DMS153 treated with DMSO at 0.1 percent for 48 hours (cell line): Measurements from ENCODE around the gene DNAH10.

Source experiments
- DNase-seq: peaks from one replicate; lab custom pipeline; 2025; ENCODE audit not compliant: unreplicated experiment; lab: John Stamatoyannopoulos, UW

The DNAH10 gene, protein sequence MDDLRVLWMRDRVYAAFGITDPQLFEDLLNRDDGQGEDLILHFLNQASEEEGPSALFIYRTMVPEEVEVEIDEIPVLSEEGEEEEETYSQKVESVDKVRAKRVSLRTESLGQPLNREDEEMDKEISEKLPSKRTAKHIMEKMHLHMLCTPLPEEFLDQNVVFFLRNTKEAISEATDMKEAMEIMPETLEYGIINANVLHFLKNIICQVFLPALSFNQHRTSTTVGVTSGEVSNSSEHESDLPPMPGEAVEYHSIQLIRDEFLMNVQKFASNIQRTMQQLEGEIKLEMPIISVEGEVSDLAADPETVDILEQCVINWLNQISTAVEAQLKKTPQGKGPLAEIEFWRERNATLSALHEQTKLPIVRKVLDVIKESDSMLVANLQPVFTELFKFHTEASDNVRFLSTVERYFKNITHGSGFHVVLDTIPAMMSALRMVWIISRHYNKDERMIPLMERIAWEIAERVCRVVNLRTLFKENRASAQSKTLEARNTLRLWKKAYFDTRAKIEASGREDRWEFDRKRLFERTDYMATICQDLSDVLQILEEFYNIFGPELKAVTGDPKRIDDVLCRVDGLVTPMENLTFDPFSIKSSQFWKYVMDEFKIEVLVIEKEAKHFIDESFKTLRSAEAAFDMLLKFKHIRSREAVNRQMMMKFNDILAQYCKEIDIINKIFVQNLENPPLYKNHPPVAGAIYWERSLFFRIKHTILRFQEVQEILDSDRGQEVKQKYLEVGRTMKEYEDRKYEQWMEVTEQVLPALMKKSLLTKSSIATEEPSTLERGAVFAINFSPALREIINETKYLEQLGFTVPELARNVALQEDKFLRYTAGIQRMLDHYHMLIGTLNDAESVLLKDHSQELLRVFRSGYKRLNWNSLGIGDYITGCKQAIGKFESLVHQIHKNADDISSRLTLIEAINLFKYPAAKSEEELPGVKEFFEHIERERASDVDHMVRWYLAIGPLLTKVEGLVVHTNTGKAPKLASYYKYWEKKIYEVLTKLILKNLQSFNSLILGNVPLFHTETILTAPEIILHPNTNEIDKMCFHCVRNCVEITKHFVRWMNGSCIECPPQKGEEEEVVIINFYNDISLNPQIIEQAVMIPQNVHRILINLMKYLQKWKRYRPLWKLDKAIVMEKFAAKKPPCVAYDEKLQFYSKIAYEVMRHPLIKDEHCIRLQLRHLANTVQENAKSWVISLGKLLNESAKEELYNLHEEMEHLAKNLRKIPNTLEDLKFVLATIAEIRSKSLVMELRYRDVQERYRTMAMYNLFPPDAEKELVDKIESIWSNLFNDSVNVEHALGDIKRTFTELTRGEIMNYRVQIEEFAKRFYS (N-terminal part only)

DNA sequence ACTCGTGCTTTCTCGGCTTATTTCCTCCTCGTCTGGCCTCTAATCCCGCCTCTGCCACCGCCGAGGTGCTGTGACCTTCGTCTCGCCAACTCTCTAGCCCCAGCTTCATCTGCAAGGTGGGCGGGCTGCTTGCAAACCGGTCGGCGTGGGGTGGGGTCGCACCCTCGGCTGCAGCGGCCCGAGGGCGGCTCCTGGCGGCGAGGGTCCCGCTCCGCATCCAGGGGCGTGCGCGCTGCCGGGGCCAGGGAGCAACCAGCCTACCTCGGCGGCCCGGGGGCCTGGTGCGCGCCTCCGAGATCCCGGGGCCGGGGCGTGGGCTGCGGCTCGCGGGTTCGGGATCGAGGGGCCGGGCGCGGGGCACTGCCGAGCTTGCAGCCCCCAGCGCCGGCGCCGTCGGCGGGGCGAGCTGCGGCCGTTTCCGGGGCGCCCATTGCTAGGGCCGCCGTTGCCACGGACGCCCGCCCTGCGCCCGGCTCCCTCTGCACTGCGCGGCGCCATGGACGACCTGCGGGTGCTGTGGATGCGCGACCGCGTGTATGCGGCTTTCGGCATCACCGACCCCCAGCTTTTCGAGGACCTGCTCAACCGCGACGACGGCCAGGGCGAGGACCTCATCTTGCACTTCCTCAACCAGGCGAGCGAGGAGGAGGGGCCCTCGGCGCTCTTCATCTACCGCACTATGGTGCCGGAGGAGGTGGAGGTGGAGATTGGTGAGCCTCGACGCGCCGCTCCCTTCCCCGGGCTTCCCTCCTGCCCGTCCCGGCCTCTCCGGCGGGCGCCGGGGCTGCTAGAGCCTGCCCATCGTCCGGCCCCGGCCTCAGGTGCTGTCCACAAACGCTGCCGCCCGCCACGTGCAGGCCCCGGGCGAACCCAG, at the start of gene DNAH10:
Gene DNAH10, plus strand, starts transcription at position 461 of the 874 bp plus-strand sequence. Its CDS starts 36 bp downstream, at position 497.
- peak; percentile 28 for DNase-seq

DNA sequence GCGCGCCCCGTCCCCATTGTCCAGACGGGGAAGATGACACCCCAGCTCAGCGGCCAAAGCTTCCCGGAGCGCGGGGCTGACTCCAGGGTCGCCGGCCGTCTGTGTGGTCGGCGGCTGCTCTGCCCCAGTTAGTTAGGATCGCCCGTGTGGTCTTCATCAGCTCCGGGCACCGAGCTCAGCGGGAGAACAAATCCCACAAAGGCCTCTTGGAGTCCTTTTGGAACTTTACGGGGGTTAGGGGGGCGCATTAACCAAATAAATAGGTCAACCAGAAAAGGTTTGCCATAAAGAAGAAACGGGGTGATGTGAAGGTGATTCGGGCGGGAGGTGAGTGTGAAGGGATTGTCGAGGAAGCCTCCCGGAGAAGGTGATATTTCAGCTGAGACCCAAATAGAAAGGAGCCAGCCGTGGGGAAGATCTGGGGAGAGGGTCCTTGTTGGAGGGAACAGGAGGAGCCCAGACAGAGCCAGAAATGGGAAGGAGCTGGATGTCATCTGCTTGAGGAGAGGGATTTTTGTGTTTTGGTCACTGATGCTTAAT, 49.3 kb upstream of the DNAH10 start:
- DNase-seq: no peak

DNA sequence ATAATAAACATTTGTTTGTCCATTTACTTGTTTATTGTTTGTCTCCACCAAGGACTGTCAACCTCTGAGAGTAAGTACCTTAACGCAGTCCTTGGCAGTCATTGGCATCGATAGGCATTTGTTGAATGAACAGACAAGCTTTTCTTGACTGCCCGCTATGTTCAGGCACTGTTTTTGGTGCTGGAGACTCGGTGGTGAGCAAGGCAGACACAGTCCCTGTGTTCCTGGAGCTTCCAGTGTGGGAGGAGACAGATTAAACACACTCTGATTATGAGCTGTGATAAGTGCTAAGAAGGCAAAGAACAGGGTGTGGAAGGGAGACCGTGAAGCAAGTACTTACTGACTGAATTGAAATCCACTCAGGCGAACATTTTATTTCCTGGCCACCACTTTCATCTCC, 48.7 kb upstream of the DNAH10 start:
- DNase-seq: no peak

DNA sequence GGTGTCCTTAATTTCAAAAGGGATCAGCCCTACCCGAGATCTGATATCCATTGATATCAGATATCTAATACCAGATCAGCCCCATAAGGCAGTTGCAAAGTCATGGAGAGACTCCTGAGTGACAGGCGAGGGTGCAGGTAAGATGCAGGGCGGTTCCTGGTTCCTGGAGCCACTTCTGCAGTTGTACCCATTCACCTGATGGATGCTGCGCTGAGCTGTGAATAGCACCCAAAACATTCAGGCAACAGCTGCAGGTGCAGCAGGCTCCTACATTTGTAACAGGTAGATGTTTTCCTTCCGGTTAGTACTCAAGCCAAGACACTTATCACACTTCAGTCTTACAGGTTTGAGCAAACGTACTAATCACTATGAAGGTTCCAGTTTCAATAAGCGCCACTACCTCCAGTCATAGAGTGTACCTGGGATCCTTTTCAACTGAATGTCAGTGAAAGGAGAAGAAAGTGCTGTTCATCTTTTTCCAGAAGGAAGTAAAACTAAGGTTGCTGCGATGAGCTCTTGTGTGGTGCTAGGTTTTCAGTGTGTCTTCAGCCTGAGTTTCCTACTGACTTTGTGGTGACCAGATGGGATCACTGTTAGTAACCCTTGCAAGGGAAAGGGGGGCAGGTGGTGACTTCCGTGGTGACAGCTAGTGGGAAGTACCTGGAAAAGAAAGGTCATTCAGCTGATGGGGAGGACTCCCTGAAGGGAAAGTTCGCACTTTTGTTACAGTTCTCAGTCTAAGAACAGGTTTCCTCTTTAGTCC, 48.1 kb upstream of the DNAH10 start:
- DNase-seq: no peak

DNA sequence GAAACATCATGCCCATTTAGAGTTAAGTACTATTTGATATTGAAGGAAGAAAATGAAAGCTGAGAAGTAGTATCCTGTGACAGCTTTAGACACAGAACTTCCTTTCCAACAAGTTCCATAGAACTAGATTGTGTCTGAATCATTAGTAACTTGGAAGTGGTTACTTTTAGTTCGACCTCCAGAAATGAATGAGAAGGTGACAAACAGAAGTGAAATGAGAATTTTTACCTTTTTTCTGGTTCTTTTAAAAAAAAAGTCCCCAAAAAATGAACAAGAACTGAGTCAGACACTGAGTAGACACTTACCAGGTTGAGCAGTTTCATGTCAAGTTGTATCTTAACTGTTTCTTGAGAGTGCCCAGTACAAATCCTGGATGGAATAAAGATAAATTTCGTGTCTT, 46.9 kb upstream of the DNAH10 start:
- DNase-seq: no peak

DNA sequence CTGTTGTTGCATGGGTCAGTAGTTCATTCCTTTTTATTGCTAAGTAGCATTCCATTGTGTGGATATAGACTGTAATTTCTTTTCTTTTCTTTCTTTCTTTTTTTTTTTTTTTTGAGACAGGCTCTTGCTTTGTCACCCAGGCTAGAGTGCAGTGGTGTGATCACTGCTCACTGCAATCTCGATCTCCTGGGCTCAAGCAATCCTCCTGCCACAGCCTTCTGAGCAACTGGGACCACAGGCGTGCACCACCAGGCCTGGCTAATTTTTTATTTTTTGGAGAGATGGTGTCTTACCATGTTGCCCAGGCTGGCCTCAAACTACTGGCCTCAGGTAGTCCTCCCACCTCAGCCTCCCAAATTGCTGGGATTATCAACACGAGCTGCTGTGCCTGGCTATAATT, 44.8 kb upstream of the DNAH10 start:
- no peak for DNase-seq

DNA sequence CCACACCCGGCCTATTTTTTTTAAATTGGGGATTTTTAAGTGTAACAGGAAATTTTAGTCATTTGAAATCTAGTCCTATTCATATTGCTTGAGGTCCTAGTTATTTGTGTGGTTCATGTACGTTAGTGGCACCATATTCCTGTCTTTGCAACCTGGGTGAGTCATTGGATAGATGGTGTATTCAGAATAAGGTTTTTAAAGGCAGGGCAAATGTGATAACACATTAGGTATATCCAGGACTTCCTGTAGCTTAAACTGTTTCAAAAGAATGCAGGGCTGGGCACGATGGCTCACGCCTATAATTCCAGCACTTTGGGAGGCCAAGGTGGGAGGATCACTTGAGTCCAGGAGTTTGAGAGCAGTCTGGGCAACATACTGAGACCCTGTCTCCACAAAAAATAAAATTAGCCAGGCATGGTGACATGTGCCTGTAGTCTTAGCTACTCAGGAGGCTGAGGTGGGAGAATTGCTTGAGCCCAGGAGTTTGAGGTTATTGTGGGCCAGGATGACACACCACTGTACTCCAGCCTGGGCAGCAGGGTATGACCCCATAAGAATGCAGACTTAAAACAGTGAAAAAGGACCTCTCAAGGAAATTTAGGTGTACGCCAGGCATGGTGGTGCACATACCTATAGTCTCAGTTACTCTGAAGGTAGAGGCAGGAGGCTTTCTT, 41.8 kb upstream of the DNAH10 start:
- DNase-seq: no peak

DNA sequence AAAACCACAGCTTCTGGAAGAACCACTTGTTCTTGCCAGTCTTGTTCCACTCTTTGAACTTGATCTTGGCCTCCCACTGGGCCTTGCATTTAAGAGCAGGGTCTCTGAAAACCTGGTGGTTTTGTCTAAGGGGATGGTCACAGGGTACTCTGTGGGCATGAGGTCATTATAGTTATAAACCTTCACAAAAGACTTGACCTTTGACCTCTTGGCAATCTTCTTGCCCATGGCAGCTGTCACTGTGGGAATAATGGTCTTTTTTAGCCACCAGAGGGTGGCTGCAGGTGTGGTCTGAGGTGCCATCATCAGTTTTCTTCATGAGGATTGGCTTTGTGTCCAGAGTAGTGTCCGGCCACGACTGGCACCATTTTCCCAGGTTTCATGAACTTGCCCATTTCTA, 40.9 kb upstream of the DNAH10 start:
- DNase-seq: no peak

DNA sequence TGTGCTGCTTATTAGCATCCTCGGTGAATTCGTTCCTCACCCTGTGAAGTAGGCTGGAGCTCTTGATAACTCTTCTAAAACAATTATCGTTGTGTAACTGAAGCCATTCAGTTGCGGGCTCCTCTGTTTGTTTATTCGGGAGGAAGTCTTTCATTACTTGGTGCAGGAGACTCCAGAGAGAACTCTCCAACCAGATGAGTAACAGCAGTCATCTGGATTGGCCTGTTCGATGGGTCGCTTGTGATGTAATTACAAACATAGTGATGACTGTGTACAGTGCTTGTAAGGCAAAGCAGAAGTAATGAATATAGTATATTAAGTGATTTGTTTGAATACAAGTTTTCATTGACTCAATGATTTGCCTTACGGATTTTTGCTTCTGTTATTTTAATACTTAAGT, 39.1 kb upstream of the DNAH10 start:
- DNase-seq: no peak

DNA sequence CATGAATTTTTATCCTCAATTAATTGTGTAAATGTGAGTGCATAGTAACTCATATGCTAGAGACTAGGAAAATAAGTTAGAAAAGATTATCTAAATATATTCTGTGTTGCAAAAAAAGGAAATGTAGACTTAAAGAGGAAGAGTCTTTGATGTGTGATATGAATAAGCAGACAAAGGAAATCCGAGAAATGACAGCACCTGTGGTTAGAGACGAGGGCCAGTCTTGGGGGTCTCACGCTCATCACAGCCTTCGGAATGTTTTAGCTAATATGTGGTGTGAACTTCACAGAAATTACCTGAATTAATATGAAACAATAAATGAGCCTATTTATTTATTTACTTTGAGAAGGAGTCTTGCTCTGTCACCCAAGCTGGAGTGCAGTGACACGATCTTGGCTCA, 38.3 kb upstream of the DNAH10 start:
- DNase-seq: no peak

DNA sequence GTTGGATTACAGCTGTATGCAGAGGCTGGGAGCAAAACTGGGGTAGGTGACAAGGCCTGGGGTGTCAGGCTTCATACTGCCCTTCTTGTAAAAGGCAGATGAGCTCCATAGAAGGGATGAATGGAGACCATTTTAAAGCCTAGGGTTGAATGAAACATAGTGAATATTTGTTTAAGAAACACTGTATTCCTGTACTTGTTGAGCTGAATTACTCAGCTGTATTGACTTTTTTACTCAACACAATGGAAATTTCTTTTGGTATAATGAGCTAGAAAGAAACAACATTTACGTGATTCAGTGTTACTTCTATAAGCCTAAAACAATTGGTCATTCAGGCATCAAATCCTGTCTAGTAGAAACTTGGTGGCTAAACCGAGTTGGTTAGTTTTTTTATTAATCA, 35.9 kb upstream of the DNAH10 start:
- no peak for DNase-seq

DNA sequence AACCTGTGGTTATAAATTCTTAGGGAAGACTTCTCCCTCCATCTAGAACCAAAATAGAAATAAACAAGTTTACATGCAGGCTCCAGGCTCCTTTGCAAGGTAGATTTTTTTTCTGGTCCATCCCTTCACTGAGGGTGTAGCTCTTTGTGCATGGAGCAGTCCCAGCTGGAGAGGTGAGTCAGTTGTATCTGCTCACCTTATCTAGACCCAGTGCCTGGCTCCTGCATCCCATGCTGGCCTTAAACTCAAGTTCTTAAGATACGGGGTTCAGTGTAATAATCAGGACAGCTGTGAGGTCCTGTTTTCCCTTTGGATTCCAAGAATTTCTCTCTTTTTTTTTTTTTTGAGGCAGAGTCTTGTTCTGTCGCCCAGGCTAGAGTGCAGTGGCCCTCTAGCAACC, 35.1 kb upstream of the DNAH10 start:
- DNase-seq: no peak

DNA sequence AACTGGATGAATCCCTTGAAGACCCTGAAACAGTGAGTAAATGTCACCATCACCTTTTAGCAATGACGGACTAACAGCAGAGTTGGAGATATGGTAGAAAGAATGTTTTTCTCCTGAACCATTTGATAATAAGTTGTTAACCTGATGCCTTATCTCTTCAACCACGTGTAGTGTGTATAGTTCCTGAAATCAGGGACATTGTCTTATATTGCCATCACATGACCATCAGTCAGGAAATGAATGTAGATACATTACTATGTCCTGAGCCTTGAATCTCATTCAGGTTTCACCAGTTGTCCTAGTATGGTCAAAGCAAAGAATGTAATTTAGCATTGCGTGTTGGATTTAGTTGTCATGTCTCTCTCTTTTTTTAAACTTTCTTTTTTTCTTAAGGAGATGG, 34.2 kb upstream of the DNAH10 start:
- no peak for DNase-seq

DNA sequence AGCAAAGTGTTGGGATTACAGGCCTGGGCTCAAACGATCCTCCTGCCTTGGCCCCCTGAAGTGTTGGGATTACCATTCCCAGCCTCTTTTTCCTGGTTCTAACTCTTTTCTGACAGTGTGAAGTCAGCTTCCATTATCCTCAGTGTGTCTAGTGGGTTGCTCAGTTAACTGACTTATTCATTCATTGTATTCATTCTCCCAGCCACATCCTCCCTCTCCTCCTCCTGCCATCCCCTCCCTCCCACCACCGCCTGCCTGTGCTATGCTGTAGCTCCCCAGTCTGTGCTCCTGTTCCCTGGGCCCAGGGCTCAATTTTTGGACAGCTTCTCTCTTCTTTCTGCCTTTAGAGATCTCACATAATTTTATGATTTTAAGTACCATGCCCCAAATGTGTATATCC, 30.5 kb upstream of the DNAH10 start:
- no peak for DNase-seq

DNA sequence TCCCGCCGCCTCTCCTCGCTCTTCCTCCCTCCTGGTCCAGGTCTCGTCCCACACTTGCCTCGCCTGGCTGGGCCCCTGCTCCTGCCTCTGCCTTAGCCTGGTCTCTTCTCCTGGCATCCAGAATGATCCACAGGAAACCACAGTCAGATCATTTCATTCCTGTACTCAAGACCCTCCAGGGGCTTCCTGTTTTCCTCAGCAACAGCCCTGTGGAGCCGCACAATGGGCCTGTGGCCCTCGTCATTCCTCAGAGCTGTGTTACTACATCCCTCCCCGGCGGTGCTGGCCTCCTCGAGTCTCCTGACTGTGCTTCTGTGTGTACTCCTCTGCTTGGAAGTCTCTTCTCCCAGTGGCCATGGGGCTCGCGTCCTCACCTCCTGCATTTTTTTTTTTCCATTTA, 29.9 kb upstream of the DNAH10 start:
- DNase-seq: no peak

DNA sequence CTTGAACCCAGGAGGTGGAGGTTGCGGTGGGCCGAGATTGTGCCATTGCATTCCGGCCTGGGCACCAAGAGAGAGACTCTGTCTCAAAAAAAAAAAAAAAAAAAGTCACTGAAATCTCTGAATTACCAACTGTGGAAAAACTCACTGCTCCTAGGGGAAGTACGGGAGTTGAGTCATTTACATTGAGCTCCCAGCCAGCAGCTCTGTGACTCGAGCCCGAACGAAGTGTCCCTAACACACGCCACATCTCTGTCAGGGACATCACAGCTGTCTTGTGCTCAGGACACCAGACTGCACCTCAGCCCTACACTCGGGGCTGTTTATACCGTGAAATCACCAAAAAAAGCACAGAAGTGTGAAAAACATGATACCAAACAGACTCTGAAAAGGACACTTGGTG, 28.9 kb upstream of the DNAH10 start:
- DNase-seq: no peak

DNA sequence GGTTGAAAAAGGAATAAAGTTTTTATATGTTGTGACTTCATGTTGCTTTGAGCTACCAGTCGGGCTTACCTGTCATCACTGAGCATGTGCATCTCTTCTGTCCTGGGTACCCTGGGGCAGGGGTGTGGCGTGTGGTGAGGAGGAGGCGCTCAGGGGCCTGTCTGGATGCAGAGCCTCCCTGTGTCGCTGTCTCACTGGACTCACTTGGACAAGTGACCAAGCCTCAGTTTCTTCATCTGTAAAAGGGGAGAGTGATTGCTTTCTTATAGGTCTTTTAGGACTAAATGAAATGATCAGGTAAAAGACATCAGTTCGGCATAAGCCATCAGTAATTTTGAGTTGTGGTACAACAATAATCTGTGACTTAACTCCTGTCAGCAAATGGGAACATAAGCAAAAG, 27.8 kb upstream of the DNAH10 start:
- no peak for DNase-seq

DNA sequence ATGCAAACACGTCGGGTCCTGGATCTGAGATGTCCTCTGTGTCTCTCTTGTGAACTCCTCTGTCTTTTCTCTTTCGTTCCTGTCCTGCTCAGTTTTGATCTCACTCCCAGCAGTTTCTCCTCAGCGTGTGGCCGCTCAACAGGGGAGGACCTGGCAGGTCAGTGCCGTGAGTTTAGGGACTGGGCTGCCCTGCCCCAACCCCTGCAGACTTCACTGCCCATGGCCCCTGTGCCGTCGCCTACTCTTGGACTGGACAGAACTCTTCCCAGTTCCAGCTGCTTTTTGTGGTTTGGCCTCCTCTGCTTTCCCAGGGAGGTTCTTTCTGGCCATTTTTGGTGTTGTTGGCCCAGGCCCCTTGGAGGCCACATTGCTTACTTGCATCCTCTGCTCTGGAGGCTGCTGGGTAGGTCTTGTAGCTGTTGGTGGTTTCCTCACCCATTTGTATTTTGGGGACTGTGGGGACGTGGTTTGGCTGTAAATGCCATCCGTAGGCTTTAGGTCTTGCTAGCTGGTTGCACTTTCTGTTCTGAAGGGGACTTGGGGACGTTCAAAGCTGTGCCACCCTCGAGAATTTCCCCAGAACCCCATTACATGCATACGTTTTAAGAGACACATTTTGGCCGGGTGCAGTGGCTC, 20.0 kb upstream of the DNAH10 start:
- DNase-seq: no peak
